ENCODE measurements around the gene REG4.
"Not testable (repeated sequence)": the region's sequence is repeated elsewhere in the genome, so short reads cannot be mapped to it uniquely, and the experiment has no call there.

REG4 gene

DNA sequence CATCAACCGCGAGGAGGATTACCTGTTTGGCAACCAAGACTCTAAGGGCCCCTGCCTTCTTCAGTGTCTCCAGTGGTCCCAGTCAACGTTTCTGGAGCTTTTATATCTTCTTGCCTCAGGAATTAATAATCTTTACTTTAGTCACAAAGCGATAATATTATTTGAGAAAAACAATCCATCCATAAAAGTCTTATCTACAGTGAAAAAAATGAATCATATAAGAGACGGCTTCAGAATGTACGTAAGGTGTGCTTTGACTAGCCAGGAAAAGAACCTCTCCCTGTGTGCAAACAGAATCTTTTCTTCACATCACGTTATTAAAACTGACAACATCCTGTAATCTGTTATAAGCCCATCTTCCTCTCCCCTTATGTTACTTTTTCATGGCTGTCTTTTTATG, at the start of gene REG4:
Gene REG4, minus strand, starts transcription at position 74 of the 400 bp plus-strand sequence. CDS start 2,691 bp downstream, outside the sequence.
- no peak for DNase-seq (ENCODE audit: low read depth)

DNA sequence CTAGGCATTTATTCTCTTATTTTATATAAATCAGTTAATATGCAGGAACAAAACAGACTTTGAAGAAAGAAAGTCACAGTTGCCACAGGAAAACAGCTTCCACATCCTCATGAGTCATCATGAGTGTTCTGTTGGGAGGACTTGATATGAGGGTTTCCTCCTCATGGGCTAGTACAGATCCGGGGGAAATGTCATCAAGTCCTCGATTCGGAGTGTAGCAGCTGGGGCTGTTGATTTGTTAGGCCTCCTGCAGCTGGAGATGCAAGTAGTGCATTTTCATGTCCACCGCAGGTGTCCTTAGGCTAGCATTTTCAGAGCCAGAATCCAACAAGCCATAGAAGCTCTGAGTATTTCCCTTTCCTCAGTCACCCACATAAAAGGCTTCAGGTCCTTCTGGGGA, 48.4 kb upstream of the REG4 start:
- peak; percentile 75 for DNase-seq (ENCODE audit: low read depth)

DNA sequence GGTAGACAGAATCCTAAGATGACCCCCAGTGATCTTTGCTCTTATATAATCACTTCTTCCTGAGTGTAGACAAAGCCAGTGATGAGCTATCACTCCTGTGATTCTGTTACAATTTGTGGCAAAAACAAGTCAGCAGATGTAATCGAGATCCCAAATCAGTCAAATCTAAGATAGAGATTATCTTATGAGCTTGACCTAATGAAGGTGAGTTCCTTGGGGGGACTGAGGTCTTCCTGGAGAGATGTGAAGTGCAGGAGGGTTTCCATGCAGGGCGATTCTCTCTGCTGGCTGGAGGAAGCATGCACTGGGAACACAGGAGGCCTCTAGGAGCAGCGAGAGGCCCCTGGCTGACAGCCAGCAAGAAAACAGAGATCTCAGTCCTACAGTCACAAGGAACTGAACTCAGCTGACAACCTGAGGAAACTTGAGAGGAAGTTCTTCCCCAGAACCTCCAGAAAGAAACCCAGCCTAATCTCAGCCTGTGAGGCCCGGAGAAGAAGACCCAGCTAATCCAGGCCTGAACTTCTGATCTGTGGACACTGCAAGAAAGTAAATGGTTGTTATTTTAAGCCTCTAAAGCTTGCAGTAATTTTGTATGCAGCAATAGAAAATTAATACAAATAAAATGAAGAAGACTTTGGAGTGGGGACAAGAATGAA, 47.4 kb upstream of the REG4 start:
- DNase-seq (ENCODE audit: low read depth), result not testable (repeated sequence)

DNA sequence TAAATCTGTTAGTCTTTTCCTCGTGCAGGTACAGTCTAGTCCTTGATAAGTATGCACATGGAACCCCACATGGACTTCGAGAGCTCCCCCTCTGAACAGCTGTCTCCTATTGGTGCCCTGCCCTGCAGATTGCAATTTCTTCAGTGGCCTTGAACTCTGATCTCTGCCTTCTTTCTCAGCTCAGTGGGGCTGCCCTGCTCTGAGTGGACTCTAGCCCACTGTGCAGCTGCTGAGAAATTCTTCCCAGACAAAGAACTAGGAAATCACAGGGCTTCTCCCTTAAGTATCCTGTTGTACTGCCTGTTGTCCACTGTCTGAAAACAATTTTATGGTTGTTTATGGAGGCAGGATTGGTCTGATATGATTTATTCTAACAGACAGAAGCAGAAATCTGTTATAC, 46.9 kb upstream of the REG4 start:
- DNase-seq (ENCODE audit: low read depth), result no peak

DNA sequence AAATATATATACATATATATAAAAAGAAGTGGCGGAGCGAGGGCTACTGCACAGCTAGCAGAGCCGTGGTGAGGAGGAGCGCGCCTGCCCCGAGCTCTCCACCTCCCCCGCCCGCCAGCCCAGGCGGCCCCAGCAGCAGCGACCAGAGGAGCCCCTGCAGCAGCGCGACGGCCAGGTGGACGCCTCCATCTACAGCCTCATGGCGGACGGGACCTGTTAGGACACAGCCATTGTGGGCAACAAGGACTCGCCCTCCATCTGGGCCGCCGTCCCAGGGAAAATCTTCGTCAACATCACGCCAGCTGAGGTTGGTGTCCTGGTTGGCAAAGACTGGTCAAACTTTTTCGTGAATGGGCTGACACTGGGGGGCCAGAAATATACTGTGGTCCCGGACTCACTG, 41.9 kb upstream of the REG4 start:
- no peak for DNase-seq (ENCODE audit: low read depth)

DNA sequence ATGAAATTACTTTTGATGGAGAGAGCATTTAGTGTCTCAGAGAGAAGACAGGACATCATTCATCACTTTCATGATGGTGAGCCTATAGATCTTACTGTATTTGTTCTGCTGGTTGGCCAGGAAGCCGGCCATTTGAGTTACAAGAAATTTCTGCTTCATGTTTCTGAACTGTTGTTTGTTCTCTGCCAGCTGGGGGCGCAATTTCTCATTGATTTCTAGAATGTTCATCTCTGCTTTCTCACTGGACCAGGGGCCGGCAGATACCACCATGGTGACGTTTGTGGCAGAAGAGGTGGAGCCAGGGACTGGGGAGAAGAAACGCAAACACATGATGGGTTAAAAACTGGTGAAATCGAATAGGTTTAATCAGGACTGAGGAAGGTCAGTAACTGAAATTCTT, 32.9 kb upstream of the REG4 start:
- DNase-seq (ENCODE audit: low read depth), result peak; percentile 24

DNA sequence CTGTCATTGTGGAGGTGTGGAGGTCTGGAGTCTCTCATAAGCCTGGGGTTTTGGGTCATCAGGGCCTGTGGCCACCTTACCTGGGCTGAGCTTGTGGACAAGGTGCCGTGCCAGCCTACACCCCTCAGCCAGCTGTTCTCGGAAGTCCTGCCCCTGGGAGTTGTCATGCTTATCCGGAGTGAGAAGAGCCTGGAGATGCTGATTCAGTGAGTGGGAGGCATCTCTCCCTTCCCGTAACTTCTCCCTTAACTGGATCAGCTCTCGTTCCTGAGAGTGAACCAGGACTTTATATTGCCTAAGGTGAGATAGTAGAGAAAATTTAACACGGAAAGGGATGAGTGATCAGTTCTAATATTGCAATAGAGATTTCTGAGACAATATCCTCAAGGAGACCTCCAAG, 30.0 kb upstream of the REG4 start:
- DNase-seq (ENCODE audit: low read depth), result no peak

DNA sequence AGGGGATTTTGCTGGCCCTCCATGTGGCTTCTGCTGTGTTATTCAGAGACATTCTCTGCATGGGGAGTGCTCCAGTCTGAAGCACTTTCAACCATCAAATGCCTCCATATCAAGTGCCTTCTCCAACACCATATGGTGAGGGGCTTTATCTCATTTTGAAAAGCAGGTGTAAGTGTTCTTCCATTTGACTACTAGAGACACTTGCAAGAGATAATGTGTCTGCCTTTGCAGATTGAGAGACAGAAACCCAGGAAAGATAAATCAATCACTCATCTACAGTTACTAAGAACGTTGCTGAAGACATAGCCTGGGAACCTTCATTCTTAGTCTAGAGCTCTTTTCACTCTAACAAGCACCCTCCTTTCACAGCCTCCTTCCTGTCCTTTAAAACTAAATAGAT, 29.5 kb upstream of the REG4 start:
- no peak for DNase-seq (ENCODE audit: low read depth)

DNA sequence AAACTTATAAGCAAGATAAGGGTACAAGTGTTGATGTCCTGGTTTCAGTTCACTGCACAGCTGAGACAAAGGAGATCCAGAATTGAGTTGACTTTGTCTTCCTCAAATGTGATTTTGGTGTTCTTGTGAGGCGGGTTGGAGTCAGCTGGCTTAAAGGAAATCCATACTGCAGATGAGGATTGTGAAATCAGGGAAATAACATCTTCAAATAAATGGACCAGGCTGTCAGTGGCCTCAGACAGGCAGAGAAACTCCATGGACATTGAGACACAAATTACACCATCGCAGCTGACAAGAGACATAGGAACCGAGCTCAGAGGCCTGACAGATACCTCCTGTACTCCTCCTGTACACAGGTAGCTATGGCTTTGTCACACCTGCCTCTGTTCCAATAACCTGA, 27.0 kb upstream of the REG4 start:
- DNase-seq (ENCODE audit: low read depth), result no peak

DNA sequence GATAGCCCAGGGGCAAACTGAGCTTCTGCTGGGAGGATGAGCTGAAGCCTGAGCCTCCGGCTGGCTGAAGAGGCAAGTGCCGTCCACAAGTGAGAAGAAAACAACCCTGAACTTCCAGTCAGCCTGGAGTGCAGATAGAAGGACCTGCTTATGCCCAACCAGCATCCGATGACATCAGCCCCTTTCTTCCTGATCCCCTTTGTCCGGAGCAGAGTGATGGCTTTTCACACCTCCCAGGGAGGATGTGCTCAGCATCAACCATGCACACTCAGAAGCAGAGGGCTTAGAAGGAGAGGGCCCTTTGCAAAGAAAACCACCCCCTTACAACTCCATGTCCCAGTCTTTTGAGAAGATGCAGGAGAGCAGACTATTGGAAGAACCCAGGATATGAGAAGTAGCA, 23.7 kb upstream of the REG4 start:
- DNase-seq (ENCODE audit: low read depth), result no peak

DNA sequence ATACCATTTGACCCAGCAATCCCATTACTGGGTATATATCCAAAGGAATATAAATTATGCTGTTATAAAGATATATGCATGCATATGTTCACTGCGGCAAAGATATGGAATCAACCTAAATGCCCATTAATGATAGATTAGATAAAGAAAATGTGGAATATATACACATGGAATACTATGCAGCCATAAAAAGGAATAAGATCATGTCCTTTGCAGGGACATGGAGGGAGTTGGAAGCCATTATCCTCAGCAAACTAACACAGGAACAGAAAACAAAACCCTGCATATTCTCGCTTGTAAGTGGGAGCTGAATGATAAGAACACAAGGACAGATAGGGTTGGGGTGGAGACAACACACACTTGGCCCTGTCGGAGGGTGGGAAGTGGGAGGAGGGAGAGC, 19.8 kb upstream of the REG4 start:
- no peak for DNase-seq (ENCODE audit: low read depth)

DNA sequence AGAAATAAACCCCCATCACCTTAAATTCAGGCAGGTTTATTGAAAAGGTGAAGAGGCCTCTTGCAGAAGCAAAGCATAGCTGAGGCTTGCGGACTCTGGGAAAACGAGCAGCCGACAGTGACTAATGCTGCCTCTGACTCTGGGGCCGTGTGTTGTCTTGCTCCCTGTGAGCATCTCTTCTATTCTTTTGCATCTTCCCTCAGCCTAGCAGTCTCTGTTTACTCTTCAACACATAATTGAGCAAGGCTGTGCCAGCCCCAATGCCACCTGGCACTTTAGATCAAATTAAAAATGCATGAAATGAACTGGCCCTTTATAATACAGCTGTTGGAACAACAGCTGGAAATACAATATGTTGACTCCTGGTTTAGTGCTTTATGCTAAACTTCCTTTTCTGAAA, 18.4 kb upstream of the REG4 start:
- no peak for DNase-seq (ENCODE audit: low read depth)

DNA sequence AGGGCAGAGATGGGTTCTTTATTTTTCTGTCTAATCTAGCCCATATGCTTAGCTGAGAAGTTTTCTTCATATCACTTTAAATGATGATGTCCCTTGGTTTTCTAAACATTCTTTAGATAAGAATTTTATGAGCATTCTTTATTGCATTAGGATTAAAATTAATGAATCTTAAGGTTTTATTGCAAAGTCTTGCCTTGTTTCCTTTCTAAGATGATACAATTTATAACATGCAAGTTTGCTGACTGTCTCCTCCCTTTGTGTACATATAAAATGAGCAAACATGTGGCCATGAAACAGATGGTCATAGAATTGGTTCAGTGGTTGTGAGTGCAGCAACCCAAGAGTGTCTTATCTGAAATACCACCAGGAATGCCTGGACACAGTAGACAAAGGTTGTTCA, 17.7 kb upstream of the REG4 start:
- DNase-seq (ENCODE audit: low read depth), result not testable (repeated sequence)

DNA sequence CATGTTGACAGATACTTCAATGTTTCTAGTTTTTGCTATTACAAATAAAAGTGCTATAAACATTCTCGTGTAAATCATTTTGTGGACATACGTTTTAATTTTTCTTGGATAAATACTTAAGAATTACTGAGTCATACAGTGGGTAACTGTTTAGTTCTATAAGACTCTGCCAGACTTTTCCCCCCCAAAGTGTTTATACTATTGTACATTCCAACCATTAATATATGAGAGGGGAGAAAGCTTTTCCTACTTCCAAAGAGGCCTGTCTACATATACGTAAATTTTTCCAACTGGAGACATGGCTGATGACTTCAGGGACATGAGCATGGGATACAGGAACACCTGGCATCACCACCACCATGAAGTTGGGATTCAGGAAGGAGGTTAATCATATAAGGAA, 17.0 kb upstream of the REG4 start:
- DNase-seq (ENCODE audit: low read depth), result no peak

DNA sequence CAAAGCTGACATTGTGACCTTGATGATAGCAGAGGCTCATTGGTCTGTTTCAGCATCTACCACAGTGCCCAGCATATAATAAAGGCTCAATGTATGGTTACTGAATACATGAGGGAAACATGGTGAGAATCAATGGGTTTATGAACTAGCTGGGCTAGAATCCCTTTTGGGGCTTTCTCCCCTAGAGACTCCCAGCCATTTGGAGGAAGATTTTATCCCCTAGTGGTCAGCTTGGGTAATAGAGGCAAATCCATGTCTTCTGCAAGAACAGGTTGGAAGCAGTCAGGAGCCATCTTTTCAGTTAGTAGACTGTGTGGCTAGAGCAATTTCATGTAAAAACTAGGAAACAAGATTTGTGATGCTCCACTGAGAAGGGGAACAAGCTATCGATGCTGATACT, 15.8 kb upstream of the REG4 start:
- DNase-seq (ENCODE audit: low read depth), result no peak

DNA sequence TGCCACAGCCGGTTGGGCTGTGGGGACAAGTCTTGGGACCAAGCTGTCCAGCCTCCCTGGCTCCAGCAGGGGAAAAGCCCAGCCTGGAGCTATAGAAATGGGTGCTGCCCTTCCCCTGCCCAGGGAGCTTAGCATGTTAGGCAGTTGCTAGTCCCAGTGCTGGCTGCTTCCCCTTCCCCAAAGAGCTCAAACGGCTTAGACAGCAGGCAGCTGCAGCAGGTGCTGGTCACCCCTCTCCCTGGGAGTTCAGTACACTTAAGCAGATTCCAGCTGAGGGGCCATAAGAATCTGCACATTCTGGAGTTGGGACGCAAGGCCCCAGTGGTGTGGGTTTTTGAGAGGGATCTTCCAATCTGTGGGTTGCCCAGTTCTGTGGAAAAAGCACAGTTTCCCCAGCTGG, 11.1 kb upstream of the REG4 start:
- DNase-seq (ENCODE audit: low read depth), result no peak

DNA sequence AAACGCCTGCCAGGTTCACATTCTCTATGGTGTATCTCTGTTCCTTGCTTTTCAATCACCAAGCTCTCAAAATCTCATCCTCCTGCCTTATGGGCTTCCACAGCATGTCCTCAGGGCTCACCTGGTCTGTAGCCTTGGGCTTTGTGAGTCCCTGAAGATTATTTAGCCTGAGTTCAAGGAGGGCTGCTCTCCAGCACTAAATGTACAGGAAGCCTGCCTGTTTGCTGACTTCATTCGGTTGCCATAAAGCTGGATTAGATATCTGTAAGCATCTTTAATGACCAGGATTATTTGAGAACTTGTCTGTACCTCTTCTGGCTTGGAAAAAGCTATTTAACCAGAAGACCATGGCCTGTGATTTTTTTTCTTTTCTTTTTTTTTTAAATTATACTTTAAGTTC, 6.9 kb upstream of the REG4 start:
- no peak for DNase-seq (ENCODE audit: low read depth)

DNA sequence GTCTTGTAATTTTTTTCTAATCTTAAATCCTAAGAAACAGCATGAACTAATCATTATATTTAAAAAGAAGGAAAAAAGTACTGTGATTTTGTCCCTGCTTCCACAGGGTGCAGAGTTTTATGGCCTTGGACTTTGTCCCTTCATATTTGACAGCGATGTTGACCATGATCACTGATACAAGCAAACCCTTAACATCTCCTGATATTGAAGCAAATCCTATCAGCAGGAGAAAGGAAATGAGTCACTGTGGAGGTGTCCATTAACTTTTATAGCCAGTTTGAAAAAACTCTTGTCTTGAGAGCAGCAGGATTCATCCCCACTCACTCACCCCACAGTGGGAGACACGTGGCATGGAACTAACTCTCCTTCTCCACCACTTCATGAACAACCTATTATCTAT, 5.1 kb upstream of the REG4 start:
- peak; percentile 58 for DNase-seq (ENCODE audit: low read depth)

DNA sequence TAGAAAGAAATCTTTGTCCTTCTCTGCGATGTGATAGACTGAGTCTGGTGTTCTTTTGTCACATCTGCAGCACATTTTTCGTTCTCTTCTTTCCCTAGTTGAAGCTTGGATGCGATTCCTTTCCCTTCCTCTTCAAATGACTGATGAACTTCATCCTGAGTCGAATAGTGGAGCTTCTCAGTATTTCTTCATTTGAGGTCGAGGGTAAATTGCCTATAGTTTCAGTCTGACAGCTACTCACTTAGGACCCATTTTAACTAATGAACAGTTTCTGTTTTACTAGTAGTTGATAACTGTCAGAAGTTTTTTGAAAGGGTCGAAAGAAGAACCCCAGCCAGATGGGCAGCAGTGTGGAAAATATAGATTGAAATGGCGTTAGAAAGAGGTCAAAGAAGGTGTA, 4.7 kb upstream of the REG4 start:
- no peak for DNase-seq (ENCODE audit: low read depth)

DNA sequence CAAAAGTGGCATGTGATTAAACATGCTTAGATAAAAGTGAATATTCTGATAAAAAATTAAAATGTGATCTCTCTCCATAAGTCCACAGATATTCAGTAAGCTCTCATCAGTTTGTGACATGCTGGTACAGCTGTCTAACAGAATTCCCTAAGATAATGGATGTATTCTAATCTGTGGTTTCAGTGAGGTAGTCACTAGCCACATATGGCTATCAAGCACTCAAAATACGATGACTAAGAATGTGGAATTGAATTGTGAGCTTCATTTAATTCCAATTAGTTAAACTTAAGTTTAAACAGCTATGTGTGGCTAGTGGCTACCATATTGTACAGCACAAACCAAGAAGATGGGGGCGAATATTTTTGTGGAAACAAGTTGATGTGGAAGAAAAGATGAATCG, 4.1 kb upstream of the REG4 start:
- peak; percentile 56 for DNase-seq (ENCODE audit: low read depth)

DNA sequence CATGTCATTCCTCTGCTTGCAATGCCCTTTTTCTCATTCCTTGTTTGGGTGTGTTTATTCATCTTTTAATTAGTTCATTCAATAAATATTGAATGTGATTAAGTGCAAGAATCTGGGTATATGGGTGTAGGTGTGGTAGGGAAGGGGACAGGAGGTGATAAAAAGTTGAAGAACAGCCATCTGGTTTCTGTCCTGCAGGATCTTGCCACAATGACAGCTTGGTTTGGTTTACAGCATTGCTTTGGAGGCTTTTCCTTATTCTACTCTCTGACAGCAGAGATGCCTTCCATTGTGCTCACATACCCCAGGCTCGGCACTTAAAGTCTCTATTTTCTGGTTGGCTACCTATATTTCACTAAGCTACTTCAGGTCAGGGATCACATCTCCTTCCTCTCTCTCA, 3.0 kb upstream of the REG4 start:
- no peak for DNase-seq (ENCODE audit: low read depth)

DNA sequence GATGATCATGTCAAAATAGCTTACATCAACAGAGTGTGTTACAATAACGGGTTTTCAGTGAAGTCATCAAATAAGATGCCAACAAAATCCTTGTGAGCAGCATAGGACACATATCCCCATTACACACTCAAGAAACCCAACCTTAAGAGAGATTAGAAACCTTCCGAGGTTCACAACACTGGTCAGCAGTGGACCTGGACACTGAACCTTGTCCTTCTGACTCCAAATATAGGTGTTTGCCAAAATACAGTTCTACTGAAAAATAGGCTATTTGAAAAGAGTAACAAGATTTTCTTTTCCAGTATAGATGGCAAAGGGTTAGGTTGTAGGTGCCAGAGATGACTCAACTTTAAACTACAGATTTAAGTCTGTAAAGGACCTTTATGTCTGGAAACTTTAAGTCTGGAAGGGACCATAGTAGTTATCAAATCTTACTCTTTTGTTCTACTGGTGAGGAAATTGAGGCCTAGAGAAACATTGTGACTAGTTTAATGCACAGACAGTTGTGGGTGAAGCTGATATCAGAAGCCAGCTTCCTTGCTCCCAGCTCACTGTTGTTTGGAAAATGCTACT, 811 bp upstream of the REG4 start:
- no peak for DNase-seq (ENCODE audit: low read depth)

DNA sequence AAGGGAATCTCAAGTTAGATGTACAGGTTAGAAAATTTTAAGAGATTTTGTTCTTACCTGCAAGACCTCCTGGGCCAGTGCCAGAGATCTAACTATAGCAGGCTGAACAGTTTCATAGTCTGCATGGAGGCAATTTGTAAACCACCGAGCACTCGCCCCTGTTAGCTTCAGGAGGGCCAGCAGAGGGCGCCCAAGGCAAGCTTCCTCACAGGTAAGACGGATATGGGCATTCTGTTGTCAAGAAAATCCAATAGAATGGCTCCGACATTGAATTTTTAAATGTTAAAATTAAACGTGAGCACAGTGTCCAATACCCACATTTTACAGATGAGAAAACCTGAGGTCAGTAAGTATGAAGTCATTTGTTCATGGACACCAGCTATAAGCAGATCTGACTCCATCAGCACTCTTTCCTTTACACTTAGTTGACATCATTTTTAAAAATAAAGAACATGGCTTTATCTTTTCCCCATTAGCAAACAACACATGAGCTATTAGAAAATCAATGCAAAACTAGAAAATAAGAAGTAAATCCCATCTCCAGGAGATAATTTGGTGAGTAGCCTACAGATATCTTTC, 2.2 kb downstream of the REG4 start:
- DNase-seq (ENCODE audit: low read depth), result peak; percentile 70

DNA sequence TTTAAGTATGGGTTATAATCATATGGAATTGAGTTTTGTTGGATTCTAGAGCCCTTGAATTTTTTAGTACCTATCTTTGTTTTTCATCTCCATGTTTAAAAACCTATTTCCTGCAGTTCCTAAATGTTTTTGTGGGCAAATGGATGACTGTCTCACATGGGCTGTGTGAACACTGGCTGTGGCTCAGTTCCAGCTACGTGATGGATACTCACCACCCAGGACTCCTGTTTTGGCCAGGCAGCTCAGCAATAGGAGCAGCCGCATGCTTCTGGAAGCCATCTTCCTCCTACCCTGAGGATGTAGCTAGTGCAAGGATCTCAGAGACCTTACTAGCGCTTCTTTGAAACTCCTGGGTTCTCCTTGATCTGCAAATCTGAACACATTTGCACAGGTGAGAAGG, 2.8 kb downstream of the REG4 start:
- peak; percentile 63 for DNase-seq (ENCODE audit: low read depth)
